Thyroid gland (tissue), 4 donors: Measurements from ENCODE around the gene MAP7D1. TPM values are rescaled to one million over a fixed set of nuclear protein-coding genes. Genes with fewer than 3 reads are reported as not detected.

Source experiments
- DNase-seq, 2 donors: peaks; one replicate each; pipeline ENCODE4 v3.0.0-alpha.2; 2019
- H3K27ac ChIP-seq, 3 donors: fragments of 200-600 bp; sonication (generic); 1 replicate in 2 of 3; 2 replicates in 1 of 3; pipeline ENCODE4 v1.5.1; 2016 to 2019; ENCODE audit warnings: mild to moderate bottlenecking in 1 of 3, moderate library complexity in 1 of 3
- H3K27me3 ChIP-seq: fragments of 200-600 bp; sonication (generic); one replicate; pipeline ENCODE4 v1.5.1; 2019
- H3K36me3 ChIP-seq, 2 donors: fragments of 200-600 bp; sonication (generic); one replicate each; pipeline ENCODE4 v1.5.1; 2016 to 2019
- H3K4me1 ChIP-seq, 2 donors: fragments of 200-600 bp; sonication (generic); one replicate each; pipeline ENCODE4 v1.5.1; 2017 to 2019
- H3K4me3 ChIP-seq, 3 donors: fragments of 200-600 bp; sonication (generic); replicated peaks in 1 of 3; 1 replicate in 2 of 3; 2 replicates in 1 of 3; pipeline ENCODE4 v1.5.1; 2016; ENCODE audit warnings: mild to moderate bottlenecking in 1 of 3
- H3K9me3 ChIP-seq: fragments of 200-600 bp; sonication (generic); one replicate; pipeline ENCODE4 v1.5.1; 2017
- POLR2A ChIP-seq, 2 donors: fragments of 450-650 bp; IDR thresholded peaks; one replicate each; pipeline ENCODE4 v1.6.1; 2017; ENCODE audit warnings: antibody characterized with exemption in 2 of 2, mild to moderate bottlenecking in 2 of 2, moderate library complexity in 1 of 2
- WGBS, 2 donors: methylation state at CpG; one replicate each; pipeline ENCODE4 v1.1.5; 2017; 5-methylcytosine and 5-hydroxymethylcytosine counted together
- intact Hi-C: fragments of 100-400 bp; cut with DNase I; formaldehyde crosslinking; loops from one replicate; pipeline ENCODE4 v1.15.1; 2023
- total RNA-seq, 4 donors: library from RNA; depleted of rRNA; stranded (reverse); fragments of >200 nt; gene quantifications; one replicate each; pipeline ENCODE4 v1.2.3, GENCODE V29; 2016
- TF ChIP-seq, protein P1 (sequence below), 6 experiments: fragments of 200-600 bp in 3 of 6; fragments of 450-650 bp in 3 of 6; sonication (generic) in 3 of 6; IDR thresholded peaks; one replicate each; pipeline ENCODE4 v1.5.1; 2016 to 2019; ENCODE audit warnings: antibody characterized with exemption in 6 of 6, mild to moderate bottlenecking in 2 of 6, inconsistent platforms in 1 of 6, moderate library complexity in 1 of 6

MAP7D1 gene
- total RNA-seq, 4 donors from 2014 or later, result 63.6 to 75.0 (median 68.7) TPM

DNA sequence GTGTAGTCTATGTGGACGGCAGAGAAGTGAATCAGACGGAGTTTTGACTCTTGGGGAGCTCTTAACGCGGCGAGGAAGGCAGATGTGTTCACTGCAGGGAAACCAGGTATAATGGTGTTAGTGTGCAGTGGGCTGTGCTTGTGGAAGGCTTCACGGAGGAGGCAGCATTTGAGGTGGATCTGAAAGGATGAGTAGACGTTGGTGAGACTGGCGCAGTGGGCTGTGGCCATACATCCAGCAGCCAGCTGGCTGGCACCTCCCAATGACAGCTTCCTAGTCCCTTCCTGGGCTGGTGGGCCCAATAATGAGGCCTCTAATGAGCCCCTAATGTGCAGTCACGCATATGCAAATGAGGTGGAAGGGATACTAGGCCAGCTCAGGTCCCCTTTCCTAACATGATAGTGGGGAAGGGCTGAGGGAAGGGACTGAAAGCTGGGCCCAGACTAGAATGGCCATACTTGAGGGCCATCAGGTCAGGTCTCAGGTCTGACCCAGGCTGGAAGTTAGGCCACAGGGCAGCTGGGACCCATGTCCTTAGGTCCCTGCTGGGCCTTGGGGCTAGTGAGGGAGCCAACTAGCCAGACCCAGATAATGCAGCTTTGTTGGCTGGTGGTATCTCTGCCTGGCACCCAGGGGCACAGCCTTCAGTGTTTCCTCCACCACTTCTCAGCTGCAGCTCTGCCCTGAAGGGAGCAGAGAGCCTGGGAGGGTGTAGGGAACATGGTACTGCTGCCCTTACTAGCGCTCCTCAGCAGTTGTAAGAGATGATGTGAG lies 3.8 kb downstream of the MAP7D1 start:
- Histone ChIP-seq H3K4me3 (no peak overlapping the region), H3K4me1 (peaks cover 60 to 80% of the 10 kb centered on the region in 2 donors), H3K36me3 (no peaks in the 10 kb centered on the region), H3K9me3 (no peaks in the 10 kb centered on the region), H3K27me3 (no peaks in the 10 kb centered on the region), H3K27ac (peak overlapping the region in 2 of 3 donors; percentile 84 to 90)
- WGBS, 2 donors, result 86 to 90% methylated on average over 10 of the region's 10 CpGs
- intact Hi-C loops, result no loop called here
- TF ChIP-seq, protein P1, sequence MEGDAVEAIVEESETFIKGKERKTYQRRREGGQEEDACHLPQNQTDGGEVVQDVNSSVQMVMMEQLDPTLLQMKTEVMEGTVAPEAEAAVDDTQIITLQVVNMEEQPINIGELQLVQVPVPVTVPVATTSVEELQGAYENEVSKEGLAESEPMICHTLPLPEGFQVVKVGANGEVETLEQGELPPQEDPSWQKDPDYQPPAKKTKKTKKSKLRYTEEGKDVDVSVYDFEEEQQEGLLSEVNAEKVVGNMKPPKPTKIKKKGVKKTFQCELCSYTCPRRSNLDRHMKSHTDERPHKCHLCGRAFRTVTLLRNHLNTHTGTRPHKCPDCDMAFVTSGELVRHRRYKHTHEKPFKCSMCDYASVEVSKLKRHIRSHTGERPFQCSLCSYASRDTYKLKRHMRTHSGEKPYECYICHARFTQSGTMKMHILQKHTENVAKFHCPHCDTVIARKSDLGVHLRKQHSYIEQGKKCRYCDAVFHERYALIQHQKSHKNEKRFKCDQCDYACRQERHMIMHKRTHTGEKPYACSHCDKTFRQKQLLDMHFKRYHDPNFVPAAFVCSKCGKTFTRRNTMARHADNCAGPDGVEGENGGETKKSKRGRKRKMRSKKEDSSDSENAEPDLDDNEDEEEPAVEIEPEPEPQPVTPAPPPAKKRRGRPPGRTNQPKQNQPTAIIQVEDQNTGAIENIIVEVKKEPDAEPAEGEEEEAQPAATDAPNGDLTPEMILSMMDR (IDR thresholded peaks at IDR 0.05), result no peak
- no peak for TF ChIP-seq POLR2A (IDR thresholded peaks at IDR 0.05)
- DNase-seq, result no peak

DNA sequence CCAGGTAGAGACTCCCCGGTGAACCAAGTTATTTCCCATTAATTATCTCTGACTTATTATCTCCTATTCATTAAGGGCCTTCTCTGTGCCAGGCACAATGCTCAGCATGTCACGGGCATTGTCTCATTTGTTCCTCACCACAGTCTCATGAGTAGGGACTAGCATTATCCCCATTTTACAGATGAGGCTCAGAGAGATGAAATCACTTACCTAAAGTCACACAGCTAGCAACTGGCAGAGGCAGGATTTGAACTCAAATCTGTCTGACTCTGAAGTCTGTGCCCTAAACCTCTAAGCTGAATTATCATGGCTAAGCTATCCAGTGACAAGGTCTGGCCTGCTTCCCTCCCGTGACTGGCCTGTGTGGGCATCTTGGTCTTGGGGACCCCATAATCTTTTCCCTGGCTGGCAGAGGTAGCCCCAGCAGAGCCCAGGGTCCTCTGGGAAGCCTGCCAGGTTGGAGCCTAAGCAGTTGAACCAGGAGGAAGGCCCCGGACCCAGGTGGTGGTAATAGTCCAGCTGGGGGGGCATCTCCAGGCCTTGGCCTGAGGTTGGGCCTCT lies 4.5 kb downstream of the MAP7D1 start:
- H3K27me3 ChIP-seq, result no peaks in the 10 kb centered on the region
- H3K9me3 ChIP-seq, result no peaks in the 10 kb centered on the region
- H3K4me1 ChIP-seq, result peaks cover 53 to 77% of the 10 kb centered on the region in 2 donors
- 60 to 67% methylated on average over 4 of the region's 4 CpGs for WGBS, 2 donors
- intact Hi-C loops, result no loop called here
- DNase-seq, result no peak
- no peaks in the 10 kb centered on the region for H3K36me3 ChIP-seq
- H3K27ac ChIP-seq, result peak overlapping the region; percentile 69 to 90 (median 84)
- TF ChIP-seq, protein P1 (IDR thresholded peaks at IDR 0.05), result no peak
- TF ChIP-seq POLR2A (IDR thresholded peaks at IDR 0.05), result no peak
- peak overlapping the region in 1 of 3 donors; percentile 13 for H3K4me3 ChIP-seq

DNA sequence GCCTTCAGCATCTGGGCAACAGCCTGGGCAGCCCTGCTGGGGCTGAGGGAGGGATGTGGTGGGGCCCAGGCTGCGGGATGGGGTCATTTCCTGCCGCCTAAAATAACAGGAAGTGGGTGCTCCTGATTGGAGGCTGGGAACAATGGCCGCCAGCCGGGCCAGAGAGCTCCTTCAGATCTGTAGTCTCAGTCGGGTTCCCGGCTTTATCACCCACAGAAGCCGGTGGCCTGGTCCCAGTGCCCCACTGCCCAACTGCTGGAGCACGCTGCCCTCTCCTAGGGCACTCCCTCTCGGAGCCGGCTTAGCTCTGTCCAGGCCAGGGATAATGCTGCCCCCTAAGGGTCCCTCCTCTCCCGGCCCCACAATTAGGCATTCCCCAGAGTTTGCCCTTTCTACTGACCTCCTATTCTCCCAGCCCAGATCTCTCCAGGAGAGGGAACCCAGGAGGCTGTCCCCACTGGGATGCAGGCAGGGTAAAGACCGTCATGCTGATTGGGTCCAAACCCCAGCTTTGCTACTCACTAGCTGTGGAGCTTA lies 5.1 kb downstream of the MAP7D1 start:
- intact Hi-C loops, result no loop called here
- WGBS, 2 donors, result 17 to 20% methylated on average over 3 to 12 of the region's 12 CpGs

DNA sequence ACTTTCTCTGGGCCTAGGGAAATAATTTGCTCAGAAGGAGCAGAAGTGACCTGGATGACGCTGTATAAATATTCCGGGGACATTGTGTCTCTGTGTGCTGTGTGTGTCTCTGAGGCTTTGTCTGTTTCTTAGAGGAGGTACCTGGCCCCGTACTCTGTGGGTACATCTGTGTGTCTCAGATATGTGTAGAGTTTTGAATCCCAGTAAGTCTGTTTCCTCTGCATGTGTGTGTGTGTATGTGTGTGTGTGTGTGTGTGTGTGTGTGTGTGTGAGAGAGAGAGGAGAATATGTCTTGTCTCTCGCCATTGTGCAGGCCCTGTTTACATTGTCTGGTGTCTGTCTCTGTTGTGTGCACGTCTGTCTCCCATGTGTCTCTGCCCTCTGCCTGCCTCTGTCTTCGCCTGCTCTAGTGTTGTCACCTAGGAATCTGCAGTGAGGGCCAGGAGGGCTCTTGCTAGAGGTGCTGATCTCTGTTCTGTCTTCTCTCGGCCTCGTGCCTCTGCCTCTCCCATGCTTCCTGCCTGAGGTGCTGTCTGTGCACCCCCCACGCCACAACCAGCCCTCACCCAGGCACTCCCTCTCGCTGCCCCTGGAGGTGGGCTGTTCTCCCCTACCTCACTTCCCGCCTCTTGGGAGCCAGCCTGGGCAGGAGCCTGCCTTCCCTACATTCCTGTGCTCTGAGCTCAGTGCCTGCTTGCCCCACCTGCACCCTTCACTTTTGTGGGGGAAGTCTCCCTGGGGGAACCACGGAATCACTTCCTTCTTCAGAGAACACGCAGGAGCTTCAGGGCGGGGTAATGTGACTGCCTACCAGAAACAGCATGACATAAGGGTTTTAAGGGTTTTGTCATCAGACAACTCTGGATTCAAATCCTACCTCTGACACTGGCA lies 5.9 kb downstream of the MAP7D1 start:
- peak overlapping the region; percentile 69 to 90 (median 84) for H3K27ac ChIP-seq
- intact Hi-C loops, result no loop called here
- peak in 1 of 2 donors; percentile 19 for TF ChIP-seq POLR2A (IDR thresholded peaks at IDR 0.05)
- TF ChIP-seq, protein P1 (IDR thresholded peaks at IDR 0.05), result no peak
- peaks cover 53 to 88% of the 10 kb centered on the region in 2 donors for H3K4me1 ChIP-seq
- no peaks in the 10 kb centered on the region for H3K9me3 ChIP-seq
- whole genome bisulfite sequencing, 2 donors, result 54 to 59% methylated on average over 14 of the region's 14 CpGs
- peak in 1 of 2 donors; percentile 51 for DNase-seq
- peak overlapping the region in 1 of 3 donors; percentile 13 for H3K4me3 ChIP-seq
- no peaks in the 10 kb centered on the region for H3K36me3 ChIP-seq
- H3K27me3 ChIP-seq, result no peaks in the 10 kb centered on the region

More for the DNA sequence above, 5.1 kb downstream of the MAP7D1 start:
- TF ChIP-seq, protein P1 (IDR thresholded peaks at IDR 0.05), result peak in 1 of 6 experiments; percentile 28
- no peak for TF ChIP-seq POLR2A (IDR thresholded peaks at IDR 0.05)
- Histone ChIP-seq H3K4me1 (peaks cover 53 to 81% of the 10 kb centered on the region in 2 donors), H3K9me3 (no peaks in the 10 kb centered on the region), H3K4me3 (peak overlapping the region in 1 of 3 donors; percentile 13), H3K27ac (peak overlapping the region; percentile 69 to 90 (median 84)), H3K36me3 (no peaks in the 10 kb centered on the region), H3K27me3 (no peaks in the 10 kb centered on the region)
- peak; percentile 57 to 59 for DNase-seq
